Endometrial microvascular endothelial cells (primary cell): ENCODE data around the gene RBM25. TPM values are rescaled to one million over a fixed set of nuclear protein-coding genes. Genes with fewer than 3 reads are reported as not detected.
"Not testable (repeated sequence)": the region's sequence is repeated elsewhere in the genome, so short reads cannot be mapped to it uniquely, and the experiment has no call there.

Experiments
- in situ Hi-C: cut with HindIII; loops from 2 replicates; pipeline ENCODE4 v1.10.0; 2017; ENCODE audit warnings: low sequenced_read_pairs, low pct_unique_long_range_greater_than_20kb; ENCODE audit errors: inconsistent ontology term
- total RNA-seq: library from RNA; depleted of rRNA; stranded (reverse); fragments of >200 nt; gene quantifications from one replicate; pipeline ENCODE4 v1.2.3, GENCODE V29; 2015; ENCODE audit errors: inconsistent ontology term

RBM25 gene
- total RNA-seq, 1 donor from 2014 or later = 31.3 TPM

- in situ Hi-C loops = no loop called here
Observed at GRCh38 chr14:73153272-73153671, 94.9 kb downstream of the RBM25 start.

- in situ Hi-C loops = no loop called here
Observed at GRCh38 chr14:73162251-73162650, 103.9 kb downstream of the RBM25 start.

- in situ Hi-C loops = no loop called here
Observed at GRCh38 chr14:73166399-73166798, 108.1 kb downstream of the RBM25 start.

- in situ Hi-C loops = no loop called here
Observed at GRCh38 chr14:73167727-73168126, 109.4 kb downstream of the RBM25 start.

GRCh38 chr14:73168274-73168673 is 109.9 kb downstream of the RBM25 start:
- in situ Hi-C loops = no loop called here

GRCh38 chr14:73168691-73169090 is 110.4 kb downstream of the RBM25 start:
- in situ Hi-C loops = no loop called here

GRCh38 chr14:73169855-73170254 is 111.5 kb downstream of the RBM25 start:
- in situ Hi-C loops = not testable (repeated sequence)

GRCh38 chr14:73170686-73171085 is 112.4 kb downstream of the RBM25 start:
- in situ Hi-C loops = no loop called here

- in situ Hi-C loops = no loop called here
Observed at GRCh38 chr14:73172500-73172899, 114.2 kb downstream of the RBM25 start.

GRCh38 chr14:73173092-73173735 is 114.9 kb downstream of the RBM25 start:
- in situ Hi-C loops = no loop called here

Other genes with a start within 250 kb of the RBM25 start
- 6.5 TPM for gene DPF3, start 164.4 kb upstream of the RBM25 start, total RNA-seq
- 15.8 TPM for gene DCAF4, start 132.1 kb upstream of the RBM25 start, total RNA-seq
- 16.3 TPM for gene ZFYVE1, start 31.4 kb upstream of the RBM25 start, total RNA-seq
- 37.0 TPM for gene PSEN1, start 78.0 kb downstream of the RBM25 start, total RNA-seq
- gene PAPLN, start 179.0 kb downstream of the RBM25 start, total RNA-seq = 3.4 TPM